Endothelial cell of umbilical vein (primary cell): ENCODE data around the gene LRRC8D. TPM values are rescaled to one million over a fixed set of nuclear protein-coding genes. Genes with fewer than 3 reads are reported as not detected.

Experiments used
- BruUV-seq: library from RNA; stranded (reverse); fragments of 400-500 nt; replicated peaks from 2 replicates; lab custom pipeline; 2021; lab: Mats Ljungman, UMichigan
- CTCF ChIA-PET: fragments of 300-600, 350-600 bp; sonication (Branson Sonifier 250); formaldehyde crosslinking; loops from one replicate; lab custom pipeline; 2021; ENCODE audit warnings: antibody characterized with exemption, inconsistent platforms; lab: Charles Lee
- POLR2A ChIA-PET: fragments of 300-600, 350-600 bp; sonication (Branson Sonifier 250); formaldehyde crosslinking; loops from one replicate; lab custom pipeline; 2021; ENCODE audit warnings: antibody characterized with exemption, inconsistent platforms; lab: Charles Lee
- DNase-seq: peaks from one replicate; pipeline ENCODE4 v3.0.0-alpha.2; 2011; ENCODE audit warnings: low read depth, low spot score
- FAIRE-seq: peaks from 2 replicates; lab custom pipeline; 2011; peaks lifted over from hg19 to GRCh38; lab: Jason Lieb, UNC
- H2AFZ ChIP-seq: 2 replicates; pipeline ENCODE4 v1.6.0; 2012; ENCODE audit warnings: low read depth, low read length, control low read depth, inconsistent platforms
- H3K27ac ChIP-seq: 2 replicates; pipeline ENCODE4 v1.5.1; 2011; ENCODE audit warnings: low read depth, mild to moderate bottlenecking, control low read depth, low read length, moderate library complexity; ENCODE audit not compliant: insufficient read depth
- H3K27me3 ChIP-seq, 2 experiments: 2 replicates each; pipeline versions ENCODE4 v1.6.0 to v1.6.1; 2011; ENCODE audit warnings: low read length in 2 of 2, mixed read lengths in 1 of 2; ENCODE audit not compliant: control insufficient read depth in 2 of 2, insufficient read depth in 2 of 2
- H3K36me3 ChIP-seq, 2 experiments: 2 replicates in 1 of 2; 3 replicates in 1 of 2; pipeline ENCODE4 v1.5.1; 2011; ENCODE audit warnings: low read length in 2 of 2, mild to moderate bottlenecking in 1 of 2, moderate library complexity in 1 of 2; ENCODE audit not compliant: control insufficient read depth in 2 of 2, insufficient read depth in 2 of 2; ENCODE audit errors: extremely low read depth in 1 of 2
- H3K4me1 ChIP-seq: 3 replicates; pipeline ENCODE4 v1.5.1; 2011; ENCODE audit warnings: mild to moderate bottlenecking, low read length; ENCODE audit not compliant: control insufficient read depth, insufficient read depth; ENCODE audit errors: extremely low read depth
- H3K4me2 ChIP-seq: 2 replicates; pipeline ENCODE4 v1.6.1; 2011; ENCODE audit warnings: low read length, control low read depth, mixed read lengths; ENCODE audit not compliant: insufficient read depth
- H3K4me3 ChIP-seq, 3 experiments: fragments of 200-600 bp in 1 of 3; sonication (generic), shearing (Covaris generic) in 1 of 3; replicated peaks in 1 of 3; 2 replicates each; pipeline ENCODE4 v1.5.1; 2011 to 2016; ENCODE audit warnings: control low read depth in 3 of 3, low read length in 3 of 3, mild to moderate bottlenecking in 2 of 3, inconsistent platforms in 1 of 3, low read depth in 1 of 3, moderate library complexity in 1 of 3; ENCODE audit not compliant: insufficient read depth in 1 of 3
- H3K79me2 ChIP-seq: 2 replicates; pipeline ENCODE4 v1.6.0; 2012; ENCODE audit warnings: low read length, inconsistent platforms; ENCODE audit not compliant: control insufficient read depth, insufficient read depth
- H3K9ac ChIP-seq: replicated peaks from 2 replicates; pipeline ENCODE3; 2011; ENCODE audit warnings: low read length, control low read depth; ENCODE audit not compliant: insufficient read depth; ENCODE audit errors: extremely low read depth
- H3K9me1 ChIP-seq: replicated peaks from 3 replicates; pipeline ENCODE4 v1.6.0; 2011; ENCODE audit warnings: mild to moderate bottlenecking, low read length; ENCODE audit not compliant: control insufficient read depth, insufficient read depth; ENCODE audit errors: extremely low read depth
- H3K9me3 ChIP-seq: replicated peaks from 2 replicates; pipeline ENCODE4 v1.5.1; 2012; ENCODE audit warnings: low read length, inconsistent platforms; ENCODE audit not compliant: control insufficient read depth, insufficient read depth
- H4K20me1 ChIP-seq: replicated peaks from 2 replicates; pipeline ENCODE3; 2011; ENCODE audit warnings: mild to moderate bottlenecking, low read length; ENCODE audit not compliant: control insufficient read depth, insufficient read depth; ENCODE audit errors: extremely low read depth
- CTCF ChIP-seq, 2 donors: IDR thresholded peaks; 1 replicate in 1 of 2; 2 replicates in 1 of 2; pipeline ENCODE4 v1.5.1; 2011; ENCODE audit warnings: low read length in 2 of 2, mild to moderate bottlenecking in 2 of 2, moderate library complexity in 2 of 2, control low read depth in 1 of 2, inconsistent platforms in 1 of 2, low read depth in 1 of 2; ENCODE audit not compliant: insufficient read depth in 1 of 2; ENCODE audit errors: extremely low read depth in 1 of 2
- EZH2 ChIP-seq: IDR thresholded peaks from 2 replicates; pipeline ENCODE4 v1.6.1; 2012; ENCODE audit warnings: borderline replicate concordance, low read depth, mild to moderate bottlenecking, moderate library complexity, low read length, inconsistent platforms; ENCODE audit not compliant: severe bottlenecking
- FOS ChIP-seq: IDR thresholded peaks from 2 replicates; pipeline ENCODE4 v1.6.1; 2011; ENCODE audit warnings: mild to moderate bottlenecking, low read length, moderate library complexity, borderline replicate concordance; ENCODE audit not compliant: insufficient read depth
- GATA2 ChIP-seq: IDR thresholded peaks from 2 replicates; pipeline ENCODE4 v1.7.0; 2011; ENCODE audit warnings: low read depth, mild to moderate bottlenecking, moderate library complexity, mixed read lengths, low read length; ENCODE audit not compliant: insufficient read length, insufficient read depth
- JUN ChIP-seq: IDR thresholded peaks from 2 replicates; pipeline ENCODE4 v1.6.1; 2011; ENCODE audit warnings: borderline replicate concordance, low read depth; ENCODE audit not compliant: insufficient read length, insufficient read depth
- MAX ChIP-seq: IDR thresholded peaks from 2 replicates; pipeline ENCODE4 v1.6.1; 2011; ENCODE audit not compliant: insufficient read depth, insufficient read length
- MYC ChIP-seq: IDR thresholded peaks from one replicate; pipeline ENCODE4 v1.6.1; 2011; ENCODE audit warnings: mild to moderate bottlenecking, low read depth, low read length
- POLR2A ChIP-seq: IDR thresholded peaks from 2 replicates; pipeline ENCODE4 v1.6.1; 2012; ENCODE audit warnings: low read depth, mild to moderate bottlenecking, control low read depth, low read length
- POLR2AphosphoS5 ChIP-seq: IDR thresholded peaks from 2 replicates; pipeline ENCODE4 v1.6.1; 2012; ENCODE audit warnings: low read depth, mild to moderate bottlenecking, control low read depth, low read length, moderate library complexity; ENCODE audit not compliant: insufficient read depth
- dilution Hi-C: fragments of 300-500 bp; cut with MboI; formaldehyde crosslinking; loops from one replicate; pipeline ENCODE4 v1.15.0; 2019; ENCODE audit warnings: low sequenced_read_pairs; ENCODE audit not compliant: extremely low pct_ligation_motif_present
- intact Hi-C: fragments of 100-400 bp; cut with micrococcal nuclease; formaldehyde crosslinking; loops from one replicate; pipeline ENCODE4 v1.10.0; 2022
- polyA plus RNA-seq, 4 experiments: library from polyadenylated mRNA; depleted of rRNA in 3 of 4; stranded (reverse) in 3 of 4; unstranded in 1 of 4; fragments of >200 nt; gene quantifications; 2 replicates each; pipeline versions ENCODE4 v1.2.1 to v1.2.3, GENCODE V29; 2011 to 2012; ENCODE audit warnings: missing spikeins in 1 of 4
- total RNA-seq: library from RNA; stranded (reverse); gene quantifications from 2 replicates; pipeline ENCODE4 v1.2.3, GENCODE V29; 2021

The LRRC8D gene
- total and polyA plus RNA-seq, 2 donors (not counting 3 experiments of a cell fraction or from before 2014, with no cell fraction given), result 31.9 to 37.7 TPM

- POLR2A ChIA-PET, result no interaction called here
- DNase-seq (no peak), FAIRE-seq (no peak)
- dilution Hi-C loops, result no loop called here
- CTCF ChIA-PET, result interaction anchor here (0.8 to 1.1 kb wide), 4 partner anchors 9 to 96 kb away, joined by 3 to 7 read pairs (median 3); no protein-coding TSS in a partner anchor
- no peak overlapping the region for H2AFZ ChIP-seq
- H3K79me2 ChIP-seq, result no peaks in the 10 kb centered on the region
- no TSS peak for BruUV-seq
- no peak for TF ChIP-seq POLR2A
- no peak for TF ChIP-seq FOS
- no peak for TF ChIP-seq EZH2
- no peak for TF ChIP-seq CTCF (IDR thresholded peaks at IDR 0.05; ENCODE audit: extremely low read depth in 1 of 2, insufficient read depth in 1 of 2, low read depth in 1 of 2, low read length in 2 of 2)
- TF ChIP-seq JUN, result no peak
- TF ChIP-seq MYC, result no peak
- no peak for TF ChIP-seq MAX
- TF ChIP-seq POLR2AphosphoS5, result no peak
- TF ChIP-seq GATA2, result no peak
- H3K4me2 ChIP-seq, result no peak overlapping the region
- H3K36me3 ChIP-seq, result no peaks in the 10 kb centered on the region
- no peak overlapping the region for H3K27ac ChIP-seq
- H3K4me1 ChIP-seq, result peaks cover 2% of the 10 kb centered on the region
- no peaks in the 10 kb centered on the region for H3K9me3 ChIP-seq
- no peaks in the 10 kb centered on the region for H3K27me3 ChIP-seq
- intact Hi-C loops, result no loop called here
- H4K20me1 ChIP-seq, result no peaks in the 10 kb centered on the region
- H3K9me1 ChIP-seq, result no peaks in the 10 kb centered on the region
- no peak overlapping the region for H3K4me3 ChIP-seq
- no peak overlapping the region for H3K9ac ChIP-seq
Observed at GRCh38 chr1:89836252-89837035, 15.6 kb downstream of the LRRC8D start.
